HG02943 (cell line): ENCODE data around the gene CARMIL1.

ENCODE experiments used
- ATAC-seq: cut with Tn5 transposase; IDR thresholded peaks from one replicate; pipeline ENCODE4 v1.9.1; 2021; ENCODE audit warnings: mild to moderate bottlenecking, low read depth, moderate library complexity; ENCODE audit not compliant: unreplicated experiment

The CARMIL1 gene

DNA sequence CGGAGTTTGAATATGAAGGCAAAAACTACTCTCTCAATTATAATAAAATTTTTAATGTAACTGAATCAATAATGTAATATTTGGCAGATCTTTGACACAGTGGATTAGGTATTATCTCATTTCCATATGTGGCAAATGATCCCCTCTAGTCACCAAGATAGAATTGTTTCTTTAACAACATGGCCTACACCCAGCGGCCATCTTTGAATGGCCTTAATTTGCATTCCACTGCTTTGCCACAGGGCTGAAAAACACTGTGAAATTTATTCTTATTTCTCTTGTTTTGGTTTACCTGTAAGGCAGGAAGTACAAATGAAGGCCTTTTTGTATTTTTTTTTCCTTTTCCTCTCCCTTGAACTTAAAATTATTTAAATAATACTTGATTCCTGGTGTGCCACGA, 210.2 kb downstream of the CARMIL1 start:
- ATAC-seq, result no peak

GRCh38 chr6:25490018-25490801, 211.0 kb downstream of the CARMIL1 start:
- ATAC-seq, result no peak

DNA sequence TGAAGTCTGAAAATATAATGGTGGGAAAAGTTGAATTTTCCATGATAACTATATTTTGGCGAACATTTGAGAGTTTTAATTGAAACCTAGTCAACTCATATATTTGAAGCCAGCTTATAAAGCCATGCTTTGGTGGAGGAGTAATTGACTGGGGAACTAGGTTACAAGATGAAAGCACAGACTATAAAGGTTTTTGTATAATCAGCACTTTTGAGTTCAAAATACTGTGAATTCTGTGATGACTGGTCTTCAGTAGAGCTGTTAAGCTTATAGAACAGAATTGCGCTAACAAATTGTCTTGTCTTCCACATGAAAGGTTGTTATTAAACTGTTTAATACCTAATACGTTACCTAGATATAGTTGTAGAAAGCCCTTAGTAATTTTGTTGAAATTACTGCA, 213.8 kb downstream of the CARMIL1 start:
- no peak for ATAC-seq

- no peak for ATAC-seq
These were observed 215.3 kb downstream of the CARMIL1 start for GRCh38 chr6:25494469-25494868.

- ATAC-seq, result no peak
These were observed 218.3 kb downstream of the CARMIL1 start for GRCh38 chr6:25497383-25498040.

DNA sequence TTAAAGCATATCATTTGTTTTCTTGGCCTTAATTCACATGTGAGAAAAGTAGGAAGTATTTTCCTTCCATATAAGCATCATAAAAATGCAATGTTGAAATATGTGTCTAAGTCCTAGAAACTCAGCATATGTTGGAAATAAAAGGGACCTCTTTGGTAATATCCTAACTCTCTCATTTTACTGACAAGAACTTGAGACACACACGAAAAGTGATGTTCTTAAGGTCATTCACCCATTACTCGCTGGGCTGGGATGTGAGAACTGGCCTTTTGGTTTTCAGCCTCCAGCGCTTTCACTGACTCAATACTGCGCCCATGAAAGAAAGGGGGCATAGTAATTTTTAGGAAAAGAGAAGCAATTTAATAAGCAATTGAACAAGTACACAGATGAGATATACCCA, 219.3 kb downstream of the CARMIL1 start:
- no peak for ATAC-seq

DNA sequence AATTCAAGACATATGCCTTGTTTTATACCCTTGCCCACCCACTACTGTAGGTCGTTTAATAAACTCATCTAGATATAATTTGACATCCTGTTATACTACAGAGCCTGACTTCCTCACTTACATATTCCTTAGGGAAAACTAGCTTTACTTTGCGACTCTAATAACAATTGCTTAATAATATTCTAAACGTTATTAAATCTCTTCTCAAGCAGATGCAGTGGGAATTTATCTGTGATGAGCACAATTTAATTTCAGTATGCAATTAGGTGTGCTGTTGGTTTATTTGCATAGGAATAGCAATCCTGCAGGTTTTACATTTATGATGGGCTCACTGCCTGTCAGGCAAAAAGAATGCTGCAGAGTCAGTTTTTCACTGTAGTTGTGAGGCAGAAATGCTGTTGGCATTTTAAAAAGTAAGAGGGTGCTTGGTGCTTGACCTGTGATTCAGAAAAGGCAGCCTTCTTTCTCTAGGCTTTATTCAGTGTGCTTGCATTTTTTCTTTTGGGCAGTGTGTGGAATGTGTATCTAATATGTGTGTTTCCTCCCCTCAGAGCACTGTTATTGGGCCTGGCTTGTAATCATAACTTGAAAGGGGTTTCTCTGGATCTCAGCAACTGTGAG, 220.6 kb downstream of the CARMIL1 start:
- ATAC-seq, result no peak

DNA sequence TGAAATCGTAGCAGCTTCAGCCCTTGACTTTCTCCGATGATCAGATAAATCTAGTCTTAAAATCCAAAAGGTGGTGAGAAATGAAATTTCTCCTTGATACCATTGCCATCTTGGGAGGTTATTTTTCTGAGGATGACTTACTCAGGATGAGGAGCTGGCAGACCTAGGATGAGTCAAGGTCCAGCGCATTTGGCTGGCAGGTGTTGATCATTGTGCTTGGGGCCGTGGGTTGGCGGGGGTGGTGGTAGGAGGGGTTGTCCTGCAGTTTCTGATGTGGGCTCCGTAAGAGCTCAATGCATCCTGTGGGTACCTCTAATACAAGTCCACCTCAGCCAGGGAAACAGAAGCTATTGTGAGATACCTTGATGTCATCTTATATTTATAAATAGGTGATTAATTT, 224.5 kb downstream of the CARMIL1 start:
- ATAC-seq, result no peak

- ATAC-seq, result no peak
These were observed 225.5 kb downstream of the CARMIL1 start for GRCh38 chr6:25504661-25505060.

GRCh38 chr6:25506020-25506419, 226.8 kb downstream of the CARMIL1 start:
- no peak for ATAC-seq

GRCh38 chr6:25508051-25508450, 228.9 kb downstream of the CARMIL1 start:
- no peak for ATAC-seq

- no peak for ATAC-seq
These were observed 232.2 kb downstream of the CARMIL1 start for GRCh38 chr6:25511376-25511775.

- ATAC-seq, result no peak
These were observed 233.4 kb downstream of the CARMIL1 start for GRCh38 chr6:25512560-25512959.

DNA sequence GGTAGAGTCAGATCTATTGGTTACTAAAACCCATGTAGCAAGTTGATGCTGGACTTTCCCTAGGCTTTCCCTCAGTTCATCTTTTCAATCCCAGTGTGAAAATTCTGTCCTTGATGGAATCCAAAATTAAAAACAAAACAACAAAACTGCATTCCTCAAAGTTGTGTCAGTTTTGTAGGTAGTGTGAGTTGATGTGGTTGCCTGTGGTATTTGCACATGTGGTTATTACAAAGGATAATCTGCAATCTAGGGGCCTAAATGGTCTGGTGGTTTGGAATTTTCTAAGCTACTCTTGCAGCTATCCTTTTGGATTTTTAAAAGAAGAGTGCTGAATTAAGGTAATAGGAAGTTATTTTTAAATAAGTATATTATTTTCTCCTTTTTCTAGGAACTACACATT, 240.7 kb downstream of the CARMIL1 start:
- no peak for ATAC-seq

- no peak for ATAC-seq
These were observed 245.4 kb downstream of the CARMIL1 start for GRCh38 chr6:25524542-25524941.

DNA sequence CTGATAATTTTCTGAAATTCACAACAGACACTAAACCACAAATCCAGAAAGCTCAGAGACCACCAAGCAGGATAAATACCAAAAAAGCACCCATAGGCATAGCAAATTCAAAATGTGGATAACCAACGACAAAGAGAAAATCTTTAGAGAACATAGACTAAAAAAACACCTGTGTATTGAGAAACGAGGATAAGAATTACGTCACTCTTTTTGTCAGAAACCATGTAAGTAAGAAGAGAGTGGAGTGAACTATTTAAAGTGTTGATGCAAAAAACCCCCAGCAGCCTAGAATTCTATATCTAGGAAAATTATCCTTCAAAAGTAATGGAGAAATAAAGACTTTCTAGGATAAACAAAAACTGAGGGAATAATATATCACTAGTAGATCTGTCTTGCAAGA, 245.9 kb downstream of the CARMIL1 start:
- ATAC-seq, result no peak

DNA sequence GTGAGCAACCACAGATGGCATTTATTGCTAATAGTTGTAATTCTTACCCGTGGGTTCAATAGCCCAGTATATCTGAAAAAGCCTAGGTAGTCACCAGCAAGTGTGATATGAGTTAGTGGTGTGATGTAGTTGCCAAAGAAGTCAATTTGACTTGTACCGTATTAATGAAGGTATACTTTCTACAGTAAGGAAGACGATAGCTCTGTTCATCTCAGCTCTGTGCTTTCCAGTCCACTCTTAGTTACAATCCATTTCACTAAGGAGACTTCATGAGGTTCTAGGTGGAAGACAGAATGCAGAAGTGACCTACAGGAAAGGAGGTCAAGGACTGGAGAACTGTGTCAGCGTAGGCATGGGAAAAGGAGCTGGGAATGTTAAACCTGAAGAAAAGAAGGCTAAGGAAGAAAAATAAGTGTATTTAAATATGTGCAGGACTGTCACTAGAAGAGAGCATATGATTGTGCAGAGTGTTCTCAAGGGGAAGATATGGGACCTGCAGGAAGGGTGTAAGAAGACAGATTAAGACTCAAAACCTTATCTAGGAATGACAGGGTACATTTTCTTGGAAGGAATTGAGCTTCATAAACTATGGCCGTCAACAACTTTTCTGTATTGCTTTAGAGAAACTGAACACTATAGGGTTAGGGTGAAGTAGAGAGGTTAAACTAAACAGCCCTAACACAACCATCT, 255.9 kb downstream of the CARMIL1 start:
- no peak for ATAC-seq

DNA sequence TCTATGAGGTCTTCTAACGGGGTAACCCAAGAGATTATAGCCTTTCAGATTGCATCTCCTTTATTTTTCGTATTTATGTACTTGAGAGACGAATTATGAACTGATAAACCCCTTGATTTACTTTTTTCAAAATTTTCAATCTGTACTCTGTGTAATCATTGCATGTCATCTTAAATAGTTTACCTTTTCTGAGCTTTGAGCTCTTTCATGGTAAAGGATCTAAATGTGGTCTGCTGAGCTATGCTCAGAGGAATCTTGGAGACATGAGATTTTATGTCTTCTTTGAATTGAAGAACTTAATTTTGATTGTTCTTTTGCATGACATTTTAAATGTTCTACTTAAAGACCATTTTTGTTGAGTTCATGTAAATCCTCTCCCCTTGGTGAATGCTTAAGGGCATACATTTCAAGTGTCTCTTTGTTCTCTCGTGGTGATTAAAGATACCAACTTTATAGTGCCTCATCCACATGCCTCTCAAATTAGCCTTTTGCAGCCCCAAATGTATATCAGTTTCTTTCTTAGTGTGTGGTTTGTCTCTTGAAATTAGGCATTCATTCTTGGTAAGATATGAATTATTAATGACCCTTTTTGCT, 256.6 kb downstream of the CARMIL1 start:
- no peak for ATAC-seq

- no peak for ATAC-seq
These were observed 257.6 kb downstream of the CARMIL1 start for GRCh38 chr6:25536781-25537180.

DNA sequence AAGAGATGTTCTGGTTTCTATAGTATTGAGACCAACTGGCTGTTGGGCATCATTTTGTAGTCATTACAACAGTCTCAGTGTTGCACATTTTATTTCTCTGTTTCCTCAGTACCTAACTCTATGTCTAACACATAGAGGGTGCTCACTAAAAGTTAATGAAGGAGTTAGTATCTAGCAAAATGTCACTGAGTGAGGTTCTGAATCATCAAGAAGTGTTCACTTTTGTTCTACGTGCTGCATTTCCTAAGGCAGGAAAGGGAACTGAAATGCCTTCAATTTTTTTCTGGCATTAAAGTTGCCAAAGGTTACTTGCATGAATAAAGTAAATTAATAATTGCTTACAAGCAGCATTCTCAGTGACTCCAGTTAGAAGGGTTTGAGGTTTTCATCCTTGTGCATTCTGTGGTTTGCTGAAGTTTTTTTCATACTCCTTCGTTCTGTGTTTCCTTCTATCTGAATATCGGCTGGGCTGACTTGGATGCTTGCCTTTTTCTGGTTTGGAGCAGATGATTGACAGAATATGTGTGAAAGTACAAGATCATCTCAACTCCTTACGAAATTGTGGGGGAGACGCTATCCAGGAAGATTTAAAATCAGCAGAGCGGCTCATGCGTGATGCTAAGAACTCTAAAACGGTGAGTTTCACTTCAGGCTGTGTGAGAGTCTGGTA, 258.3 kb downstream of the CARMIL1 start:
- ATAC-seq, result no peak
